ENCODE data around the gene TEKTIP1.

The TEKTIP1 gene

GRCh38 chr19:3538965-3539755 is at the start of gene TEKTIP1:
TSS of gene TEKTIP1 (plus strand) at chr19:3539174. CDS start at chr19:3539178, 4 bp downstream.
- Mint-ChIP-seq H3K4me1 (peaks cover 8% of the 10 kb centered on the region), H3K36me3 (peaks cover 53% of the 10 kb centered on the region), H3K27ac (peak within 1 kb of the TSS; percentile 78), H3K9me3 (no peaks in the 10 kb centered on the region), H3K4me3 (no peak within 1 kb of the TSS)
- no peak for DNase-seq (ENCODE audit: low spot score in 2 of 2)
- ATAC-seq = no peak

- Mint-ChIP-seq H3K36me3 (peaks cover 47% of the 10 kb centered on the region), H3K27ac (no peak overlapping the region), H3K4me1 (no peaks in the 10 kb centered on the region), H3K4me3 (no peak overlapping the region), H3K9me3 (no peaks in the 10 kb centered on the region)
- ATAC-seq = no peak
- DNase-seq (ENCODE audit: low spot score in 2 of 2) = no peak
Observed at GRCh38 chr19:3491396-3492119, 47.4 kb upstream of the TEKTIP1 start.

GRCh38 chr19:3492131-3492839 is 46.7 kb upstream of the TEKTIP1 start:
- Mint-ChIP-seq H3K4me1 (peaks cover 5% of the 10 kb centered on the region), H3K9me3 (no peaks in the 10 kb centered on the region), H3K27ac (peak overlapping the region; percentile 33), H3K36me3 (peaks cover 54% of the 10 kb centered on the region), H3K4me3 (no peak overlapping the region)
- no peak for DNase-seq (ENCODE audit: low spot score in 2 of 2)
- no peak for ATAC-seq

GRCh38 chr19:3492919-3493318 is 46.1 kb upstream of the TEKTIP1 start:
- peaks cover 8% of the 10 kb centered on the region for H3K4me1 Mint-ChIP-seq

GRCh38 chr19:3493651-3494050 is 45.3 kb upstream of the TEKTIP1 start:
- DNase-seq (ENCODE audit: low spot score in 2 of 2) = no peak
- H3K4me1 Mint-ChIP-seq = peaks cover 12% of the 10 kb centered on the region
- H3K9me3 Mint-ChIP-seq = no peaks in the 10 kb centered on the region
- ATAC-seq = no peak
- H3K4me3 Mint-ChIP-seq = no peak overlapping the region
- no peak overlapping the region for H3K27ac Mint-ChIP-seq
- peaks cover 55% of the 10 kb centered on the region for H3K36me3 Mint-ChIP-seq

More at GRCh38 chr19:3492919-3493318, 46.1 kb upstream of the TEKTIP1 start:
- H3K9me3 Mint-ChIP-seq = no peaks in the 10 kb centered on the region
- no peak for DNase-seq (ENCODE audit: low spot score in 2 of 2)
- H3K36me3 Mint-ChIP-seq = peaks cover 56% of the 10 kb centered on the region
- no peak overlapping the region for H3K4me3 Mint-ChIP-seq
- ATAC-seq = no peak
- peak overlapping the region; percentile 33 for H3K27ac Mint-ChIP-seq

GRCh38 chr19:3494051-3494450 is 44.9 kb upstream of the TEKTIP1 start:
- Mint-ChIP-seq H3K9me3 (no peaks in the 10 kb centered on the region), H3K4me3 (no peak overlapping the region), H3K36me3 (peaks cover 51% of the 10 kb centered on the region), H3K4me1 (peaks cover 14% of the 10 kb centered on the region), H3K27ac (no peak overlapping the region)
- DNase-seq (ENCODE audit: low spot score in 2 of 2) (no peak), ATAC-seq (peak; percentile 70)

- no peak for ATAC-seq
- Mint-ChIP-seq H3K4me3 (no peak overlapping the region), H3K4me1 (peaks cover 18% of the 10 kb centered on the region), H3K27ac (no peak overlapping the region), H3K9me3 (no peaks in the 10 kb centered on the region), H3K36me3 (peaks cover 48% of the 10 kb centered on the region)
- DNase-seq (ENCODE audit: low spot score in 2 of 2) = no peak
Observed at GRCh38 chr19:3494559-3494958, 44.4 kb upstream of the TEKTIP1 start.

- no peak overlapping the region for H3K27ac Mint-ChIP-seq
- ATAC-seq (no peak), DNase-seq (ENCODE audit: low spot score in 2 of 2) (no peak)
- peaks cover 34% of the 10 kb centered on the region for H3K4me1 Mint-ChIP-seq
- peaks cover 3% of the 10 kb centered on the region for H3K9me3 Mint-ChIP-seq
- H3K4me3 Mint-ChIP-seq = no peak overlapping the region
- peaks cover 60% of the 10 kb centered on the region for H3K36me3 Mint-ChIP-seq
Observed at GRCh38 chr19:3496392-3497273, 42.3 kb upstream of the TEKTIP1 start.

- Mint-ChIP-seq H3K27ac (no peak overlapping the region), H3K4me3 (no peak overlapping the region), H3K4me1 (peaks cover 34% of the 10 kb centered on the region), H3K9me3 (peaks cover 3% of the 10 kb centered on the region), H3K36me3 (peaks cover 55% of the 10 kb centered on the region)
- no peak for DNase-seq (ENCODE audit: low spot score in 2 of 2)
- no peak for ATAC-seq
Observed at GRCh38 chr19:3497757-3498520, 41.0 kb upstream of the TEKTIP1 start.

GRCh38 chr19:3499738-3500428 is 39.1 kb upstream of the TEKTIP1 start:
- ATAC-seq = peak; percentile 19
- peak overlapping the region; percentile 100 for H3K27ac Mint-ChIP-seq
- H3K4me3 Mint-ChIP-seq = peak overlapping the region; percentile 94
- no peak for DNase-seq (ENCODE audit: low spot score in 2 of 2)
- peaks cover 41% of the 10 kb centered on the region for H3K36me3 Mint-ChIP-seq
- peaks cover 39% of the 10 kb centered on the region for H3K4me1 Mint-ChIP-seq
- H3K9me3 Mint-ChIP-seq = peaks cover 3% of the 10 kb centered on the region

- ATAC-seq (peak; percentile 92), DNase-seq (ENCODE audit: low spot score in 2 of 2) (peak; percentile 93 to 98)
- H3K4me3 Mint-ChIP-seq = peak within 1 kb of the TSS; percentile 94
- peak within 1 kb of the TSS; percentile 100 for H3K27ac Mint-ChIP-seq
- H3K9me3 Mint-ChIP-seq = peaks cover 3% of the 10 kb centered on the region
- H3K4me1 Mint-ChIP-seq = peaks cover 41% of the 10 kb centered on the region
- peaks cover 34% of the 10 kb centered on the region for H3K36me3 Mint-ChIP-seq
Observed at GRCh38 chr19:3500429-3501101, 38.4 kb upstream of the TEKTIP1 start, which contains the start of gene DOHH. TSS of gene DOHH (minus strand) at chr19:3500674. CDS start at chr19:3496814, 3,860 bp downstream.

- H3K4me3 Mint-ChIP-seq = no peak overlapping the region
- H3K36me3 Mint-ChIP-seq = peaks cover 35% of the 10 kb centered on the region
- DNase-seq (ENCODE audit: low spot score in 2 of 2) = no peak
- H3K9me3 Mint-ChIP-seq = peaks cover 3% of the 10 kb centered on the region
- H3K27ac Mint-ChIP-seq = no peak overlapping the region
- H3K4me1 Mint-ChIP-seq = peaks cover 47% of the 10 kb centered on the region
- no peak for ATAC-seq
Observed at GRCh38 chr19:3501780-3502179, 37.2 kb upstream of the TEKTIP1 start.

- ATAC-seq (no peak), DNase-seq (ENCODE audit: low spot score in 2 of 2) (no peak)
- H3K36me3 Mint-ChIP-seq = peaks cover 38% of the 10 kb centered on the region
- H3K4me1 Mint-ChIP-seq = peaks cover 47% of the 10 kb centered on the region
- H3K4me3 Mint-ChIP-seq = no peak overlapping the region
- peaks cover 3% of the 10 kb centered on the region for H3K9me3 Mint-ChIP-seq
- H3K27ac Mint-ChIP-seq = no peak overlapping the region
Observed at GRCh38 chr19:3503036-3503572, 35.9 kb upstream of the TEKTIP1 start.
